Astrocyte (in vitro differentiated cells and primary cell): ENCODE measurements around the gene CAMKMT. TPM values are rescaled to one million over a fixed set of nuclear protein-coding genes. Genes with fewer than 3 reads are reported as not detected.

Experiments used
- DNase-seq: peaks from one replicate; pipeline ENCODE4 v3.0.0-alpha.2; 2010; ENCODE audit warnings: low read depth
- FAIRE-seq: peaks from 2 replicates; lab custom pipeline; 2011; peaks lifted over from hg19 to GRCh38; lab: Jason Lieb, UNC
- H2AFZ ChIP-seq: 2 replicates; pipeline ENCODE4 v1.6.0; 2012; ENCODE audit warnings: low read depth, low read length, inconsistent platforms
- H3K27ac ChIP-seq: 2 replicates; pipeline ENCODE4 v1.5.1; 2011; ENCODE audit warnings: low read depth, low read length, inconsistent platforms
- H3K27me3 ChIP-seq: 2 replicates; pipeline ENCODE4 v1.6.0; 2011; ENCODE audit warnings: low read length, inconsistent platforms; ENCODE audit not compliant: insufficient read depth
- H3K36me3 ChIP-seq: 2 replicates; pipeline ENCODE4 v1.5.1; 2011; ENCODE audit warnings: low read length, inconsistent platforms; ENCODE audit not compliant: insufficient read depth
- H3K4me1 ChIP-seq: 2 replicates; pipeline ENCODE4 v1.5.1; 2011; ENCODE audit warnings: low read length, inconsistent platforms; ENCODE audit not compliant: insufficient read depth
- H3K4me2 ChIP-seq: 2 replicates; pipeline ENCODE4 v1.6.0; 2012; ENCODE audit warnings: low read length, inconsistent platforms
- H3K4me3 ChIP-seq: 2 replicates; pipeline ENCODE4 v1.5.1; 2011; ENCODE audit warnings: low read depth, mild to moderate bottlenecking, low read length, inconsistent platforms; ENCODE audit not compliant: insufficient read depth
- H3K79me2 ChIP-seq: 2 replicates; pipeline ENCODE4 v1.6.0; 2012; ENCODE audit warnings: mild to moderate bottlenecking, low read length, inconsistent platforms; ENCODE audit not compliant: insufficient read depth
- H3K9ac ChIP-seq: 2 replicates; pipeline ENCODE4 v1.6.0; 2012; ENCODE audit warnings: mild to moderate bottlenecking, low read length, inconsistent platforms
- H3K9me3 ChIP-seq: 2 replicates; pipeline ENCODE4 v1.5.1; 2012; ENCODE audit warnings: low read depth, mild to moderate bottlenecking, low read length, inconsistent platforms; ENCODE audit not compliant: insufficient read depth
- H4K20me1 ChIP-seq: 2 replicates; pipeline ENCODE4 v1.6.0; 2012; ENCODE audit warnings: low read length, inconsistent platforms; ENCODE audit not compliant: insufficient read depth
- H3K27ac Mint-ChIP-seq: one replicate; pipeline ENCODE4 v1.8.0; 2021; ENCODE audit warnings: mild to moderate bottlenecking, mixed read lengths; ENCODE audit not compliant: unreplicated experiment
- H3K27me3 Mint-ChIP-seq: one replicate; pipeline ENCODE4 v1.8.0; 2021; ENCODE audit warnings: low read depth, mixed read lengths; ENCODE audit not compliant: unreplicated experiment
- H3K36me3 Mint-ChIP-seq: one replicate; pipeline ENCODE4 v1.8.0; 2021; ENCODE audit warnings: low read depth, mixed read lengths; ENCODE audit not compliant: unreplicated experiment
- H3K4me1 Mint-ChIP-seq: one replicate; pipeline ENCODE4 v1.8.0; 2021; ENCODE audit warnings: low read depth, mixed read lengths; ENCODE audit not compliant: unreplicated experiment
- H3K4me3 Mint-ChIP-seq: one replicate; pipeline ENCODE4 v1.8.0; 2021; ENCODE audit warnings: mild to moderate bottlenecking, moderate library complexity, mixed read lengths; ENCODE audit not compliant: unreplicated experiment
- H3K9me3 Mint-ChIP-seq: one replicate; pipeline ENCODE4 v1.8.0; 2021; ENCODE audit warnings: mild to moderate bottlenecking, mixed read lengths; ENCODE audit not compliant: unreplicated experiment
- EZH2 ChIP-seq: IDR thresholded peaks from 2 replicates; pipeline ENCODE4 v1.6.1; 2012; ENCODE audit warnings: mild to moderate bottlenecking, low read length, inconsistent platforms; ENCODE audit not compliant: insufficient read depth
- total RNA-seq: library from RNA; stranded (reverse); gene quantifications from 2 replicates; pipeline ENCODE4 v1.2.1, GENCODE V29; 2021
- TF ChIP-seq, protein P1 (sequence below): IDR thresholded peaks from 2 replicates; pipeline ENCODE4 v1.5.1; 2011; ENCODE audit warnings: low read depth, mild to moderate bottlenecking, inconsistent platforms, low read length, moderate library complexity; ENCODE audit not compliant: insufficient read depth

The CAMKMT gene
- total RNA-seq, 1 donor from 2014 or later, result 9.3 TPM

DNA sequence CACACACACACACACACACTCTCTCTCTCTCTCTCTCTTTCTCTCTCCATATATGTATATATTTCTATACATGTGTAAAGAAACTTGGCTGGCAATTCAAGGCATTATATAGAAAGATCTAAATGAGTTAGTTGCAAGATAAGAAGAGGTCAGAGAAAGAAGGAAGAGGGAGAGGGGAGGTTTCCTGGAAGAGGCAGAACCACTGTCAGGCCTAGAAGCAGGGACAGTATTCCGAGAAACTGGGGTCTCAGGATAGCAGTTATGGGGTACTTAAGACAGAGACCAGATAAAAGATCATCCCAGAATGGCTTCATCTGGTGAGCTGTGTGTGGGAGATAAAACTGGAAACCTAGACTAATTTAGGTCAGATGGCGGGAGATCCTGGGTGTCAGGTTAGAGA is 180.8 kb downstream of the CAMKMT start:
- Histone ChIP-seq H3K27me3 (no peaks in the 10 kb centered on the region), H3K4me1 (no peaks in the 10 kb centered on the region), H3K79me2 (no peaks in the 10 kb centered on the region), H3K4me3 (no peak overlapping the region), H3K27ac (no peak overlapping the region), H3K36me3 (no peaks in the 10 kb centered on the region), H3K9me3 (no peaks in the 10 kb centered on the region), H4K20me1 (no peaks in the 10 kb centered on the region), H3K9ac (no peak overlapping the region), H2AFZ (no peak overlapping the region), H3K4me2 (no peak overlapping the region)
- Mint-ChIP-seq H3K9me3 (no peaks in the 10 kb centered on the region), H3K27me3 (no peaks in the 10 kb centered on the region), H3K27ac (no peak overlapping the region), H3K4me3 (no peak overlapping the region), H3K36me3 (peaks cover 3% of the 10 kb centered on the region), H3K4me1 (peaks cover 10% of the 10 kb centered on the region)
- no peak for TF ChIP-seq EZH2
- TF ChIP-seq, protein P1, sequence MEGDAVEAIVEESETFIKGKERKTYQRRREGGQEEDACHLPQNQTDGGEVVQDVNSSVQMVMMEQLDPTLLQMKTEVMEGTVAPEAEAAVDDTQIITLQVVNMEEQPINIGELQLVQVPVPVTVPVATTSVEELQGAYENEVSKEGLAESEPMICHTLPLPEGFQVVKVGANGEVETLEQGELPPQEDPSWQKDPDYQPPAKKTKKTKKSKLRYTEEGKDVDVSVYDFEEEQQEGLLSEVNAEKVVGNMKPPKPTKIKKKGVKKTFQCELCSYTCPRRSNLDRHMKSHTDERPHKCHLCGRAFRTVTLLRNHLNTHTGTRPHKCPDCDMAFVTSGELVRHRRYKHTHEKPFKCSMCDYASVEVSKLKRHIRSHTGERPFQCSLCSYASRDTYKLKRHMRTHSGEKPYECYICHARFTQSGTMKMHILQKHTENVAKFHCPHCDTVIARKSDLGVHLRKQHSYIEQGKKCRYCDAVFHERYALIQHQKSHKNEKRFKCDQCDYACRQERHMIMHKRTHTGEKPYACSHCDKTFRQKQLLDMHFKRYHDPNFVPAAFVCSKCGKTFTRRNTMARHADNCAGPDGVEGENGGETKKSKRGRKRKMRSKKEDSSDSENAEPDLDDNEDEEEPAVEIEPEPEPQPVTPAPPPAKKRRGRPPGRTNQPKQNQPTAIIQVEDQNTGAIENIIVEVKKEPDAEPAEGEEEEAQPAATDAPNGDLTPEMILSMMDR, result no peak
- no peak for DNase-seq
- no peak for FAIRE-seq

DNA sequence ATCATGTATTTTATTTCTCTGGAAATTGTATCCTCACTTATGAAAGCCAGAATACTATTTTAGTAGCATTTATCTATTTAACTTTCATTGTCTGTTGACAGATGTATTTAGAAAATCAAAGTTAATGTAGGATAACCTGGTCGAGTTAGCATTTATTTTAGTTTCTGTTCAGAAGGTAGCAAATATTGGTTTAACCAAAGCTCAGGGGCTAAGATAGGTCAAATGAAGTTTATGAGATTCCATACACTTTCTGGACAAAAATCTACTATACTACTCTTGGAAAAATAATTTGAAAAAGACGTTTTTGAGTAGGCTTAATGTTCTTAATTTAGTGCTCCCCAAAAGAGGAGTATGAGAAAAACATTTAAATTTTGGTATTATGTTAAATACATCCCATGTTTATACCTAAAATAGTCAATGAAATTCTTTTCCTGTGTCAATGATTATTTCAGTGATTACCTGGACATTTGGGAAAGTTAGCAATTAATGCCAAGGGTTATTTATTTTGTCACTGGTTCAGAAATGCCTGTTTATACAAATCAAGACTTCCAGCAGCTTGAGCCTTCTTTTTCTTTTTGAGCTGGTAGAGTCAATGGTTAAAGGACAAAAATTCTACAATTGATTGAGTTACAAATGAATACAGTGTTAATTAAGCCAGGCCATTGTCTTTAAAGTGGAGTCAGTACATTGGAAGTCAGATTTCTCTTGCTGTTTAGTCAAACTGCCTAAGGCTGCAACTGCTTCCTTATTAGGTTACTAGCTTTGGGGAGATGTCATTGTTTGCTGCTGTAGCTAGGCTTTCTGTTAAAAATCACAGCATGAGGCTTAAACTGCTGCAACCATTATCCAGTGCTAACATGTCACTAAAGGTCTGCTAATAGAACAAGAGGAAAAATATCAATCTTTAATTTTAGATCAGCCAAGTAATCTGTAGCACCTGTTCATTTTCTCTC is 182.3 kb downstream of the CAMKMT start:
- no peak overlapping the region for H3K4me2 ChIP-seq
- DNase-seq (no peak), FAIRE-seq (no peak)
- no peaks in the 10 kb centered on the region for H3K79me2 ChIP-seq
- no peaks in the 10 kb centered on the region for H3K27me3 Mint-ChIP-seq
- H3K9me3 ChIP-seq, result no peaks in the 10 kb centered on the region
- TF ChIP-seq, protein P1, result no peak
- no peak for TF ChIP-seq EZH2
- no peak overlapping the region for H3K4me3 ChIP-seq
- H3K9me3 Mint-ChIP-seq, result no peaks in the 10 kb centered on the region
- no peak overlapping the region for H3K27ac ChIP-seq
- no peaks in the 10 kb centered on the region for H3K36me3 ChIP-seq
- H3K4me1 Mint-ChIP-seq, result peaks cover 13% of the 10 kb centered on the region
- no peak overlapping the region for H2AFZ ChIP-seq
- H3K4me1 ChIP-seq, result peaks cover 7% of the 10 kb centered on the region
- H3K36me3 Mint-ChIP-seq, result no peaks in the 10 kb centered on the region
- H3K4me3 Mint-ChIP-seq, result no peak overlapping the region
- no peaks in the 10 kb centered on the region for H3K27me3 ChIP-seq
- no peaks in the 10 kb centered on the region for H4K20me1 ChIP-seq
- H3K27ac Mint-ChIP-seq, result no peak overlapping the region
- no peak overlapping the region for H3K9ac ChIP-seq

DNA sequence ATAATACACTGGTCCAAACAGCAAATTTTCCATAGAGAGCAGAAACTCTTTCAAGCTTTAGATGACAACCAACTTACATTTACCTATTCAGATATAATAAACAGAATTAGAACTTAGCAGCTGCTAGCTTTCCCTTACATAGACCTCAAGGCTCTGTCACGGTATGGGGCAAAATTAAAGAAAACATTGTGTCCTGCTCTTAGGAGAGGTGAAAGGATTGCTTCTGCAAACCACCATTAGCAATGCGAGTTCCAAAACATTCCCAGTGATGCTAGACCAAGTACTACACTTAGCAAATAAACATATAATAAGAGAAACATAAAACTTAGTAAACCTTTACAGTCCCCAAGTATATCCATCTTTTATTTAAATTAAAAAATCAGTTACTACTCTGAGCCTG is 183.3 kb downstream of the CAMKMT start:
- H3K27me3 Mint-ChIP-seq, result no peaks in the 10 kb centered on the region
- H3K4me1 Mint-ChIP-seq, result peaks cover 20% of the 10 kb centered on the region
- no peaks in the 10 kb centered on the region for H3K36me3 ChIP-seq
- H3K36me3 Mint-ChIP-seq, result no peaks in the 10 kb centered on the region
- H3K9ac ChIP-seq, result no peak overlapping the region
- no peaks in the 10 kb centered on the region for H3K79me2 ChIP-seq
- H3K27ac ChIP-seq, result no peak overlapping the region
- peaks cover 17% of the 10 kb centered on the region for H3K4me1 ChIP-seq
- FAIRE-seq (no peak), DNase-seq (no peak)
- H3K9me3 ChIP-seq, result no peaks in the 10 kb centered on the region
- H3K9me3 Mint-ChIP-seq, result no peaks in the 10 kb centered on the region
- H3K4me3 ChIP-seq, result no peak overlapping the region
- no peak overlapping the region for H3K27ac Mint-ChIP-seq
- H3K4me3 Mint-ChIP-seq, result no peak overlapping the region
- no peak overlapping the region for H2AFZ ChIP-seq
- no peaks in the 10 kb centered on the region for H4K20me1 ChIP-seq
- H3K27me3 ChIP-seq, result no peaks in the 10 kb centered on the region
- no peak for TF ChIP-seq EZH2
- TF ChIP-seq, protein P1, result no peak
- H3K4me2 ChIP-seq, result no peak overlapping the region
